Endothelial cell of umbilical vein (primary cell): ENCODE measurements around the gene VWA7.
"Not testable (repeated sequence)": the region's sequence is repeated elsewhere in the genome, so short reads cannot be mapped to it uniquely, and the experiment has no call there.

ENCODE experiments used
- EZH2 ChIP-seq: IDR thresholded peaks from 2 replicates; pipeline ENCODE4 v1.6.1; 2012; ENCODE audit warnings: borderline replicate concordance, low read depth, mild to moderate bottlenecking, moderate library complexity, low read length, inconsistent platforms; ENCODE audit not compliant: severe bottlenecking
- TF ChIP-seq, protein P1 (sequence below), 2 donors: IDR thresholded peaks; 1 replicate in 1 of 2; 2 replicates in 1 of 2; pipeline ENCODE4 v1.5.1; 2011; ENCODE audit warnings: low read length in 2 of 2, mild to moderate bottlenecking in 2 of 2, moderate library complexity in 2 of 2, control low read depth in 1 of 2, inconsistent platforms in 1 of 2, low read depth in 1 of 2; ENCODE audit not compliant: insufficient read depth in 1 of 2; ENCODE audit errors: extremely low read depth in 1 of 2

- TF ChIP-seq, protein P1, sequence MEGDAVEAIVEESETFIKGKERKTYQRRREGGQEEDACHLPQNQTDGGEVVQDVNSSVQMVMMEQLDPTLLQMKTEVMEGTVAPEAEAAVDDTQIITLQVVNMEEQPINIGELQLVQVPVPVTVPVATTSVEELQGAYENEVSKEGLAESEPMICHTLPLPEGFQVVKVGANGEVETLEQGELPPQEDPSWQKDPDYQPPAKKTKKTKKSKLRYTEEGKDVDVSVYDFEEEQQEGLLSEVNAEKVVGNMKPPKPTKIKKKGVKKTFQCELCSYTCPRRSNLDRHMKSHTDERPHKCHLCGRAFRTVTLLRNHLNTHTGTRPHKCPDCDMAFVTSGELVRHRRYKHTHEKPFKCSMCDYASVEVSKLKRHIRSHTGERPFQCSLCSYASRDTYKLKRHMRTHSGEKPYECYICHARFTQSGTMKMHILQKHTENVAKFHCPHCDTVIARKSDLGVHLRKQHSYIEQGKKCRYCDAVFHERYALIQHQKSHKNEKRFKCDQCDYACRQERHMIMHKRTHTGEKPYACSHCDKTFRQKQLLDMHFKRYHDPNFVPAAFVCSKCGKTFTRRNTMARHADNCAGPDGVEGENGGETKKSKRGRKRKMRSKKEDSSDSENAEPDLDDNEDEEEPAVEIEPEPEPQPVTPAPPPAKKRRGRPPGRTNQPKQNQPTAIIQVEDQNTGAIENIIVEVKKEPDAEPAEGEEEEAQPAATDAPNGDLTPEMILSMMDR (IDR thresholded peaks at IDR 0.05; ENCODE audit: extremely low read depth in 1 of 2, insufficient read depth in 1 of 2, low read depth in 1 of 2, low read length in 2 of 2), result not testable (repeated sequence)
- not testable (repeated sequence) for TF ChIP-seq EZH2
Observed at GRCh38 chr6:31808599-31808998, 31.5 kb upstream of the VWA7 start.
